Ascending aorta (tissue), 2 donors: ENCODE results near the gene CPSF3. TPM values are rescaled to one million over a fixed set of nuclear protein-coding genes. Genes with fewer than 3 reads are reported as not detected.
A peak's percentile ranks its signal among the peaks of the same experiment; 100 is the strongest.

Experiments used
- DNase-seq, 2 donors: peaks; one replicate each; pipeline ENCODE4 v3.0.0-alpha.2; 2019; ENCODE audit warnings: low spot score in 2 of 2
- H3K27ac ChIP-seq, 2 donors: fragments of 200-600 bp; sonication (generic); one replicate each; pipeline ENCODE4 v1.5.1; 2016 to 2017; ENCODE audit warnings: mild to moderate bottlenecking in 1 of 2
- H3K27me3 ChIP-seq: fragments of 200-600 bp; sonication (generic); one replicate; pipeline ENCODE4 v1.5.1; 2017
- H3K36me3 ChIP-seq, 2 donors: fragments of 200-600 bp; sonication (generic); one replicate each; pipeline ENCODE4 v1.5.1; 2016
- H3K4me1 ChIP-seq, 2 donors: fragments of 200-600 bp; sonication (generic); one replicate each; pipeline ENCODE4 v1.5.1; 2016 to 2017; ENCODE audit warnings: mild to moderate bottlenecking in 1 of 2
- H3K4me3 ChIP-seq, 2 donors: fragments of 200-600 bp; sonication (generic); one replicate each; pipeline ENCODE4 v1.5.1; 2016 to 2017; ENCODE audit warnings: mild to moderate bottlenecking in 1 of 2
- H3K9me3 ChIP-seq, 2 donors: fragments of 200-600 bp; sonication (generic); one replicate each; pipeline ENCODE4 v1.5.1; 2016
- CTCF ChIP-seq, 3 experiments: fragments of 200-600 bp in 2 of 3; fragments of 450-650 bp in 1 of 3; sonication (generic) in 2 of 3; IDR thresholded peaks; one replicate each; pipeline ENCODE4 v1.5.1; 2016 to 2019; ENCODE audit warnings: antibody characterized with exemption in 3 of 3, mild to moderate bottlenecking in 1 of 3, moderate library complexity in 1 of 3
- intact Hi-C: fragments of 100-400 bp; cut with DNase I; formaldehyde crosslinking; loops from one replicate; pipeline ENCODE4 v1.15.1; 2023
- total RNA-seq: library from RNA; depleted of rRNA; stranded (reverse); fragments of >200 nt; gene quantifications from one replicate; pipeline ENCODE4 v1.1.0, GENCODE V29; 2016

Gene CPSF3
- total RNA-seq, 1 donor from 2014 or later, result 5.3 TPM

GRCh38 chr2:9385841-9386240, 37.6 kb upstream of the CPSF3 start:
- H3K4me1 ChIP-seq, result peaks cover 0 to 2% of the 10 kb centered on the region in 2 donors
- H3K4me3 ChIP-seq, result no peak overlapping the region
- TF ChIP-seq CTCF (IDR thresholded peaks at IDR 0.05), result no peak
- no peaks in the 10 kb centered on the region for H3K9me3 ChIP-seq
- no peak for DNase-seq
- H3K27me3 ChIP-seq, result no peaks in the 10 kb centered on the region
- peaks cover 61 to 85% of the 10 kb centered on the region in 2 donors for H3K36me3 ChIP-seq
- intact Hi-C loops, result no loop called here
- H3K27ac ChIP-seq, result no peak overlapping the region

GRCh38 chr2:9388199-9388681, 35.2 kb upstream of the CPSF3 start:
- Histone ChIP-seq H3K27me3 (no peaks in the 10 kb centered on the region), H3K36me3 (peaks cover 50 to 89% of the 10 kb centered on the region in 2 donors), H3K4me3 (no peak overlapping the region), H3K4me1 (peaks cover 0 to 2% of the 10 kb centered on the region in 2 donors), H3K9me3 (no peaks in the 10 kb centered on the region), H3K27ac (no peak overlapping the region)
- peak in 1 of 2 donors; percentile 54 for DNase-seq
- intact Hi-C loops, result no loop called here
- no peak for TF ChIP-seq CTCF (IDR thresholded peaks at IDR 0.05)

GRCh38 chr2:9388950-9389911, 34.2 kb upstream of the CPSF3 start:
- no peaks in the 10 kb centered on the region for H3K9me3 ChIP-seq
- H3K4me1 ChIP-seq, result peaks cover 0 to 2% of the 10 kb centered on the region in 2 donors
- H3K27ac ChIP-seq, result no peak overlapping the region
- H3K4me3 ChIP-seq, result no peak overlapping the region
- DNase-seq, result no peak
- intact Hi-C loops, result no loop called here
- peaks cover 54 to 87% of the 10 kb centered on the region in 2 donors for H3K36me3 ChIP-seq
- no peaks in the 10 kb centered on the region for H3K27me3 ChIP-seq
- TF ChIP-seq CTCF (IDR thresholded peaks at IDR 0.05), result no peak

- no peak for TF ChIP-seq CTCF (IDR thresholded peaks at IDR 0.05)
- Histone ChIP-seq H3K27ac (no peak overlapping the region), H3K9me3 (no peaks in the 10 kb centered on the region), H3K27me3 (no peaks in the 10 kb centered on the region), H3K4me1 (peaks cover 0 to 2% of the 10 kb centered on the region in 2 donors), H3K36me3 (peaks cover 56 to 87% of the 10 kb centered on the region in 2 donors), H3K4me3 (no peak overlapping the region)
- DNase-seq, result no peak
- intact Hi-C loops, result no loop called here
Measured at GRCh38 chr2:9390151-9390850, 33.2 kb upstream of the CPSF3 start.

- Histone ChIP-seq H3K4me1 (peaks cover 0 to 2% of the 10 kb centered on the region in 2 donors), H3K9me3 (no peaks in the 10 kb centered on the region), H3K27ac (no peak overlapping the region), H3K4me3 (no peak overlapping the region), H3K27me3 (no peaks in the 10 kb centered on the region), H3K36me3 (peaks cover 51 to 85% of the 10 kb centered on the region in 2 donors)
- DNase-seq, result no peak
- no peak for TF ChIP-seq CTCF (IDR thresholded peaks at IDR 0.05)
- intact Hi-C loops, result no loop called here
Measured at GRCh38 chr2:9390991-9391390, 32.5 kb upstream of the CPSF3 start.
